Jurkat, Clone E6-1 (cell line): ENCODE data around the gene ABLIM3.
A peak's percentile ranks its signal among the peaks of the same experiment; 100 is the strongest.
"Not testable (repeated sequence)": the region's sequence is repeated elsewhere in the genome, so short reads cannot be mapped to it uniquely, and the experiment has no call there.

Experiments used
- DNase-seq: peaks from one replicate; pipeline ENCODE4 v3.0.0-alpha.2; 2011; ENCODE audit warnings: low read depth, low spot score
- H3K4me3 ChIP-seq: 2 replicates; pipeline ENCODE4 v1.5.1; 2011; ENCODE audit warnings: mild to moderate bottlenecking, low read length, control low read depth, moderate library complexity

ABLIM3 gene

DNA sequence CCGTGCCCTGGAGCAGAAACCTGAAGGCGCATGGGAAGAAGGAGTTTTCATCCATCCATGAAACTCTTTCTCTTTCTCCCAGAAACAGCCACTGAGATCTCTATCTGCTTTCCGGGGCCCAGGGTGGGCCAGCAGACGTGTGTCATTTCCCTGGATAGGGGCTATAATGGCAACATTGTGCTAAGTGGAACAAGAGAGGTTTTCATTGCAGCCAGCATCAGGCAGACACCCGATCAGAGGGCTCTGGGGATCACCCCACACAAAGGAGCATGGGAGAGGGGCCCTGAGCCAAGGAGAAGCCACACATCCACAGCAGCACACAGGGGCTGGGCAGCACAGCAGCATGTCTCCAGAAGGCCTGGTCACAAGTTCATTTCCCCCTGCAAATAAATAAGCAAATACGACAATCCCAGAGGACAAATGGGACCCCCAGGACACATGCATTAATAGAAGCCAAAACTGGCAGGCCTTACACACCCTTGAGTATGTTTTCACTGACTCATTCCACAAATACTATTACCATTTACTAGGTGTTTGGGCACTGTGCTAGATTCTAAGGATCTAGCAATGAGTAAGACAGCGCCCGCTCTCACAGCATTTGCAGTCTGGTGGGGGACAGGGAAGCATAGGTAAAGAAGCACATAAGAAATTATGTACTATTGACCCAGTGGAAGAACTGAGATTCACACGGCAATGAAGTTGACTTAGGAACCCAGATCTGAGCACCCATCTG lies 126.1 kb downstream of the ABLIM3 start:
- DNase-seq = no peak
- no peak overlapping the region for H3K4me3 ChIP-seq

DNA sequence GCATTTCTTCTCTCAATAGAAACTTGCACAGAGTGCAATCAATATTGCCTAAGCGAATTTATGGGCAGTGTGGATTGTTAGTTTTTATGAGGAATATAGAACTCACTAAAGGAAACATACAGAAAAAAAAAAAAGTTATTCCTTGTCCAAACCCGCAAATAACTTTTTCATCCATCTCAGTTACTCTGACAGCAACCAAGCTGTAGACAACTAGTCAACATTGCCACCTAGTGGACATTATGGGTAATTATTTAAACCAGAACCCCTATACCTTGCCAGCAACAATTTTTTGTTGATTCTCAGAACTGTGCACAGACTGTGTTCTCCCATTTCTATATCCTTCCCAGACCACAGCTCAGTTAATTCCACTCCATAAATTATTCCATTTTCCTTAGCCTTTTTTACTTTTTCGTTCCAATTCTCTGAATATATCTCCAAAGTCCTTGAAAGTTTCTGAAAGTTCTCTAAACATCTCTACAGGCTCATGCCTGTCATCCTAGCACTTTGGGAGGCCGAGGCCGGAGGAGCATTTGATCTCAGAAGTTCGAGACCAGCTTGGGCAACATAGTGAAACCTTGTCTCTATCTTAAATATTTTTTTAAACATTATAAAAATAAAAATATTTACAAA lies 127.8 kb downstream of the ABLIM3 start:
- DNase-seq = peak; percentile 46

DNA sequence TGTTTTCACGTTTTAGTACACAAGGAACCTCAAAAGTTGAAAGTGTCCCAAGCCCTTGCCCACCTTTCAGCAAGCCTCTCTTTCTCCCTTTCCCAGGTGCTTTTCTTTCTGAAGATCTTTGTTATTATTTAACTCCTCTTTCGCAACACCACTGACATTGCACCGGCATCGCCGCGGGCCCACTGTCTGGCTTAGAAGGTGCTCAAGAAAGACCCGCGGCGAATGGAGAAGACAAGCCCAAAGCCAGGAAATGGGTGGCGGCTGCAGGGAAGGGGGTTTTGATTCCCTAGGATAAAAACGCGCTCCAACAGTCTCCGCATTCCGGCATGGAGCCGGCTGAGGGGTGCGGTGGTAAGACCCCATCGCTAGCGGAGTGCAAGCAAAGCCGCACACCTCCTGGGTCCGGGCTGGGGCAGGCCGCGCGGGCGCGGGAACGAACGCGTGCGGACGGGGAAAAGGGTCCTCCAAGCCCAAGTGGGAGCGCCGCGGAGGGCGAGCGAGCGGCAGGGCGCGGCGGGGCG lies 130.0 kb downstream of the ABLIM3 start:
- no peak overlapping the region for H3K4me3 ChIP-seq

More for the DNA sequence above, 127.8 kb downstream of the ABLIM3 start:
- no peak overlapping the region for H3K4me3 ChIP-seq

DNA sequence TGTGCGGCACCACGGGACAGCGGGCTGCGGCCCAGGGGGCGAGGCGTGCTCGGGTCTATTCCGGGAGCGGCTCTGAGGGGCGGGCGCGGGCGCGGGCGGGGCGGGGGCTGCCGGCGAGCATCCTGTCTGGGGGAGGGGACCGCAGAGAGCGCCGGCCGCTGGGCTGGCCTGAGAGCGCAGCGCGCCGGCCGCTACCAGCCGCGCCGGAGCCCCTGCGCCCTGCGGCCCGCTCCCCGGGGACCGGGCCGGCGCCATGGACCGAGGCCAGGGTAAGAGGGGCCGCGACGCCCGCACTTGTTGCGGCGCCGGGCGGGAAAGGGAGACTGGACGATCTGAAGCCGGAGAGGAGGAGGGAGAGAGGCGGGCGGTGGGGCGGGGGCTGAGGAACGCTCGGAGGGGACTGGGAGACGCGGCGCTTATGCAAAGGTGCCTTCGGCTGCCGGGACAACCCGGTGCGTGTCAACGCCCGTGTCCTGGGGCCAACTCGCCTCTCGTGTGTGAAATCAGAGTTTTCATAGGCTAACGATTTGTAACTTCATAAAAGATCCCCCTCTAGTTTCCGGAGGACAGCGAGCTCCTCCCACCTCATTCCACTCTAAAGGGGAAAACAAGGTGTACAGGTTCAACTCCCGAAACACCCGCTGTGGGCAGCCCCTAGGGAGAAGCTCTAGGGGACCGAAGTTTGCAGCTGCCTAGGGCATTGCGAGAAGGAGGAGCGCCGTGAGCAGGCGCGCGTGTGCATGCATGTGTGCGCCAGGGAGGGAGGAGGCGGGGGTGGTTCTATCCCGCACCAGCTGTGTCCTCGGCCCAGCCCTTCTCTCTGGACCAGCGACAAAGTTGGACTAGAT lies 130.6 kb downstream of the ABLIM3 start, which contains the start of gene AFAP1L1:
AFAP1L1 (plus strand) TSS at position 144 of the 848 bp plus-strand sequence; CDS start at position 254, 110 bp downstream.
- H3K4me3 ChIP-seq = no peak within 1 kb of the TSS
- DNase-seq = no peak

More for the DNA sequence above, 130.0 kb downstream of the ABLIM3 start:
- no peak for DNase-seq

DNA sequence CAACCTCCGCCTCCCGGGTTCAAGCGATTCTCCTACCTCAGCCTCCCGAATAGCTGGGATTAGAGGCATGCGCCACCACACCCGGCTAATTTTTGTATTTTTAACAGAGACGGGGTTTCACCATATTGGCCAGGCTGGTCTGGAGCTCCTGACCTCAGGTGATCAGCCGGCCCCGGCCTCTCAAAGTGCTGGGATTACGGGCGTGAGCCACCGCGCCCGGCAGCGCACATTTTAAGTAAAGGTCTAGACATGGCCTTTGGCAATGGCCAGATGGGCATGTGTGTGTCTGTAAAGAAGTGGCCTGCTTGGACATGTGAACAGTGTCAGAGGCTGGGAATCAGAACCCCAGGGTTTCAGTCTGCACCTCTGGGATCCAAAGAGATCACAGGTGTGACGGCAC lies 131.5 kb downstream of the ABLIM3 start:
- not testable (repeated sequence) for H3K4me3 ChIP-seq, DNase-seq

DNA sequence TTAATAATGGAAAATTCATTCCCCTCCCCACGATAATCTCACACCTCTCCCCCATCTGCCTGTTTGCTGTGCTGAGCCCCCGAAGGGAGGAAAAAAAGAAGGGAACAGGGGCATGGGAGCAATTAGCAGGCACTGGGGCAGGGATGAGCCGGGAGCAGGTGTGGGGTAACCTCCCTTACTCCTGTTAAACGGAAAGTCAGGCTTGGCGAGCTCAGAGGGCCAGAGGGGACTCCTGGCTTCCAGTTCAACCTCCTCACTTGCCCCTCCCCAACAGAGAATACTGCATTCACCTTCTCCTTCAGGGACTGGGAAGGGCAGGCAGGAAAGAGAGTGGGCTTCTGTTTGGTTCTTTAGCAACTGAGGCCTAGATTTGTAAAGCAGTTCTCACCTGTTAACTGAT lies 131.9 kb downstream of the ABLIM3 start:
- no peak overlapping the region for H3K4me3 ChIP-seq
- DNase-seq = no peak

DNA sequence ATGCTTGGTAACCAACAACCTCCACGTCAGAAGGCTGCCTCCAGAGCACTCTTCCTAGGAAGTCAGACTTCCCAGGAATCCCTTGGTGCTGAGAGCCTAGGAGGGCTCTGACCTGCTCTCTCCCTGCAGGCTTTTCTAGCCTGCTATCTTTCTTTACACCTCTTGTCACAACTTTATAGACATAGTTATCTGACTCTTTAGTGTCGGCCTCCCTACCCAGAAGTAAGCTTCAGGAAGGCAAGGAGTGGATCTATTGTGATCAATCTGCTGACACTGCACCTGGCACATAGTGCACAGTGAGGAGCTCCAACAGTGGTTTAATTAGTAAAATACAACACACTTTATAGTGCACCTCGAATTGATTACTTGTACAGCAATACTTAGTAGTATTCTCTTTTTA lies 132.7 kb downstream of the ABLIM3 start:
- no peak overlapping the region for H3K4me3 ChIP-seq
- no peak for DNase-seq

DNA sequence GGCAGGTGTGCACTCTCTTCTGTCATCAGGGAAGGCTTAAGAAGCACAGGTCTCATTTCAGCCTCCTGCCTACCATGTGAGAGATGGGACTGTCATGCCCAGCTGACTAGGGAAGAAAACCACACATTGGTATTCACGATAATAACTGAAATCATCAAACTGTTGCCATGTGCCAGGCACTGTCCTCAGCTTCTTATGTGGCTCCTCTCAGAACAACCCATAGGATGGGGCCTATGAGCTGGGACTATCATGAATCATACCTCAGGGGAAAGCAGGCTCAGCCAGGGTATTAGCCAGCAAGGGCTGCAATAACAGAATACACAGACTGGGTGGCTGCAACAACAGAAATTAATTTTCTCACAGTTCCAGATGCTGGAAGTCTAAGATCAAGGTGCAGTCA lies 133.6 kb downstream of the ABLIM3 start:
- DNase-seq = no peak
- no peak overlapping the region for H3K4me3 ChIP-seq

DNA sequence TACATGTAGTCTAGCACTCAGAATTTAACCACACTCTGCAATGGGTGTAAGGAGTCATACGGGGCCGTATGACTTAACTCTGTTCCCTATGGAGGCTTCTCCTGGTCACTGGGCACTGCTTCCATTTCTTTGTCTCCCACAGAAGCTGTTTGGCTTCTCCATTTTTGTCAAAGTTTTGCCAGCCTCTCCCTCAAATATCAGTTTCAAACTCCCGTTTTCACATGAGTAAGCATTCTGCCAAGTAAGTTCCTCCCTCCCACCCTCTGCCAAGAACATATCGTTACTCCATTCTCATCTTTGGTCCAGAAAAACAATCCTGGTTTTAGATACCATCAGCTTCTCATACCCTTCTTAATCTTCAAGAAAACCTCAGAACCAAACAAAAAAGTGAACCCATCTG lies 136.5 kb downstream of the ABLIM3 start:
- DNase-seq = no peak
- no peak overlapping the region for H3K4me3 ChIP-seq

DNA sequence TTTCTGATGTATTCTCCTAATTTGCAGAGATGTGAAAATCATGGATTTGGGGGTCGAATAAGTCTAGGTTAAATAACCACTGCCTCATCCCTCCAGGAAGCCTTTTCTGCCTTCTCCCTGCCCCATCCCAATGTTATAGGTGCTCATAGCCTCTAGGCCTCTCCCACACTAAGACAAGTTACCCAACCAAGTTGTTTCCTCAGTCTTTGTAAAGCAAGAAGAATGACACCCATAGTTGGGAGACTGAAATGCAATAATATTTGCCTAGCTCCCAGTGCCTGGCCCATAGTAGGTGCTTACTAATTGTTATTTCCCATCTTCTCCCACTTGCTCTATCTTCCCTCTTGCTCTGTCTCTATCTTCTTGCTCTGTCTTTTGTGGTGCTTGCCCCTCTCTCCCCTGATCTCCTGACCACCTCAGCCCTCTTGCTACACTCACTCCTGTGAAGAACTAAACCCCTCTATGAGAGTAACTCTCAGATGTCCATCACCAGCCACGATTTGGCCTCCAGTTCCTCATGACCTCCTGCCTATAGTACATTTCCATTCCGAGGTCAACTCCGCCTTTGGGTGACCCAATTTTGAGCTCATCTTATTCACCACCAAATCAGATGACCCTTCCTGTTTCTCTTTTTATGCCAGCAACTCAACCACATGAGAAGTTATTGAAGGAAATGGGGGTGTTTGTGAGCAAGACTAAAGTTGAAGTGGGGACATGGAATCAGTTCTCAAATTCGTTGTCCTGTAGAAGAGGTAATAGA lies 137.3 kb downstream of the ABLIM3 start:
- H3K4me3 ChIP-seq = no peak overlapping the region

DNA sequence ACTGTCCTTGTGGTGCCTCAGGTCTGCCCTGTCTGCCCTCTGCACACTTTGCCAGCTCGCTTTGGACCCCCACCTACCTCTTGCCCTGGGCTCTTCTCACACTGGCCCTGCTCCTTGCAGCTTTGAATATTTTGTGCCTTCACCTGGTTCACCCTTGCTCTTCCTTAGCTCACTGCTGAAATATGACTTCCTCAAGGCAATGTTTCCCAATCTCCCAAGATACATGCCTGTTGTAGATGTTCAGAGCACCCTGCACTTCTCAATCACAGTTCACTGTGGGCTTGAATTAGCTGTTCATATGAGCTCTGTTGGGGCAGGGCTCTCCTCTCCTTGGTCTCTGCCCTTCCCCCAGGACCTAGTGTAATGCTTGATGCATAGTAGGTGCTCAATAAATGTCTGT lies 138.4 kb downstream of the ABLIM3 start:
- no peak for DNase-seq
- H3K4me3 ChIP-seq = no peak overlapping the region

More for the DNA sequence above, 137.3 kb downstream of the ABLIM3 start:
- DNase-seq = no peak

DNA sequence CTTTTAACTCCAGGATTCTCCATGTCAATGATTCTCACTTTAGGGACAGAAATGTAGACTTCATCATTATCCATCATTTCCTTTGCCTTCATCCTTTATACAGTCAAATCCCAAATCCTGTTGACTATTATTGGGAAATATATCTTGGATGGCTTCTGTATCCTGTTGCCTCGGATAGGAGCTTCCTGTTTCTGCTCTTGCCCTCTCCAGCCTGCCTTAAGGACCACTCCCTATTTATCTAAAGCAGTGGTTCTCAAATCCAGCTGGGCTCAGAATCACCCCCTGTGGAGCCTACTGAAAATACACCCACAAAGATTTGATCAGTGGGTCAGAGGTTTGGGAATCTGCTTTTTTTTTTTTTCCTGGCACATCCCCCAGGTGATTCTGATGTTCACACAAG lies 138.8 kb downstream of the ABLIM3 start:
- H3K4me3 ChIP-seq = no peak overlapping the region
- no peak for DNase-seq

DNA sequence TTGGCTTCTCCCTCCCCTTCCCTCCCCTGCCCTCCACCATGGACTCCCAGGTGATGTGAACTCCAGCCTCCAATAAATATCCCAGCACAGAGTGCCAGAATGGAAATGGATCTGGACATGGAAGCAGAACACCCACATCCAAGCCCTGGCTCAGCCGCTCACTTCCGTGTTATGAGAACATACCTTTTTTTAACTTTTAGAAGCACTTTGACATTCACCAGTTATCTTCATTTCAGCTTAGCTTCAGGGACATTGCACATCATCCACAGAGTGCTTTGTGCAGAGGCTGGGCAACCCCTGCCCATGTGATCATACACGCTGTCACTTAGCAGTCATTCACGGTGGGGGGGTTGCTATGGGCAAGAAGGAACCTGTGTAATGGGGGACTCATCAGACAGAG lies 139.5 kb downstream of the ABLIM3 start:
- no peak overlapping the region for H3K4me3 ChIP-seq
- DNase-seq = no peak

DNA sequence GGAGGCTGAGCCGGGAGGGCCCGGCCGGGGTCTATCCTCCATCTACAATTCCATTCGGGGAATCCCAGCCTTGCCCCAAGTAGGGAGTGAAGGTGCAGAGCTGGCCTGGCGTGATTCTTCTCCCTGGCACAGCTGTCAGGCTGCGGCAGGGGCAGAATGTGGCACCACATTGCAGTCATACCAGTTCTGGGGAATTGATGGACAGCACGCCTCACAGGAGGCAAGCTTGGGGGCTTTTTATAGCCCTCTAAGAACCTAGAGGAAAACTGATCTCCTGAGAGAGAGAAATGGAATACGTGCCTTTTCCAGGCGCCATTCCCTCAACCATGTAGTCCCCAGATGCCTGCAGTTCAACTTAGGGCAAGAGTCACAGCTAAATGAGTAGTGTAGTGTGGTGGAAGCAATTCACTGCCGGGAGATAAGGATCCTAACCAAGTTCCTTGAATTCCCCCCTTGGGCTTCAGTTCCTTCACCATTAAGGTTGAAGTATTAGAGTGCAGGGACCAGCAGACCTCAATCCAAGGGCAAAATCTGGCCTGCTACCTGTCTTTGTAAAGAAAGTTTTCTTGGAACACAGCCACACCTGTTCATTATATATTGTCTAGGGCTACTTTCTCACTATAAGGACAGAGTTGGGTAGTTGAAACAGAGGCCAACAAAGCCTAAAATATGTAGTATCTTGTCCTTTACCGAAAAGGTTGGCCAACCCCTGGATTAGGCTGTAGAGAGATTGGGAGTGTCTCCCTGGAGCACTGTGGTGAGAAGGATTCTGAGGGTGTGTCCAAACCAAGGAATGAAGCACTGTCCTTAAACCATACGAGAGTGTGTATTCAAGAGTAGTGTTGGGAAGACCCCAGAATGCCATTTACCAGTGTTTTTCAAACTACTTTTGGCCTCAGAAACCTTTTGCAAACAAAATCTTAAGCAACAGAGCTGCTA lies 141.0 kb downstream of the ABLIM3 start:
- DNase-seq = no peak
- H3K4me3 ChIP-seq = no peak overlapping the region

DNA sequence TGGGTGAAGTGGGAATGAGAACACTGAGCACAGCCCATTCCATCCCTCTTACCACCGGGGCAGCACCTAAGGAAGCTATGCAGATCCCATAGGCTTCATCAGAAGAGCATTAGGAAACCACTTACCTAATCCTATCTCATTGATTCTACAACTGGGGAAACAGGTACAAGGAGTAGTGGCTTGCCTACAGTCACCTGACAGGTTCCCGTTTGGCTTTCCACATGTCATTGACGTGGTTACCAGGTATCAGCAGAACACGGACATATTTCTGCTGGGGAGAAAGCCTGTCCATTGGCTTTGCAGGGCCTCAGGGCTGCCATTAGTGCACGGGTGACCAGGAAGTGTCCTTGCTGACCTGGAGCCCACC lies 141.7 kb downstream of the ABLIM3 start:
- no peak overlapping the region for H3K4me3 ChIP-seq
- no peak for DNase-seq

DNA sequence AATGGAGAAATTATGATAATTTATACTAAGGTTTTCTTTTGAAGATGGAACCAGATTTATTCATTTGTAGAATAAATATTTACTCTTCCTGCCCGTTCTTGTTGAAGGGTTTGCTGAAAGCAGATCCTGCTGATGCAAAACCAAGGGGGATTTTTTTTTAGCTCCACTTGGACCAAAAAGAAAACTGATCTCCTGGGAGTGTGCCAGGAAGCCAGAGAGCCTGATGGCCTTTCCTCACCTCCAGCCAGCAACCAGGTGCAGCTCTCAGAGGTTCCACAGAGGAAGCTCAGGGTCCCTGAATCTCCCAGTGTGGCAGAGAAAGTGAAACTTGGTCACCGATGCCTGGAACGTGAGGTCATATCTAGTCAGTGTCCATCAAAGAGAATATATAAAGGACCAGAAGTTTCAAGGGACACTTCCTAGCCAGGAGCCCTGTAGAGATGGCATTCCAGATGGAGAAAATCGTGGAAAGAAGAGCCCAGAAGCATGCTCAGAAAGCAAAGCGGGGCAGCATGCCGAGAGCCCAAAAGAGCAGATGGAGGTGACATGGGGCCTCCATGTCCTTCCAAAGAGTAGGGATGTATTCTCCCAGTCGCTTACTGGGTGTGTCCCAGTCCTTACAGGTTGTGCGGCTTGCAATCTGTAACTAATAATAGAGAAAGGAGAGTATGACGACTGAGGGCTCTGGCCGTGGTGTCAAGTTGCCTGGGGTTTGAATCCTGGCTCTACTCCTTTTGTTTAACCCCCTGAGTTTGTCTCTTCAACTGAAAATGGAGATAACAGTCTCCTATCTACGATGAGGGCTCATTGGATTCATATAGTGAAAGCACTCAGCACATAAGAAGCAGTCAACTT lies 142.6 kb downstream of the ABLIM3 start:
- no peak for DNase-seq
- no peak overlapping the region for H3K4me3 ChIP-seq

DNA sequence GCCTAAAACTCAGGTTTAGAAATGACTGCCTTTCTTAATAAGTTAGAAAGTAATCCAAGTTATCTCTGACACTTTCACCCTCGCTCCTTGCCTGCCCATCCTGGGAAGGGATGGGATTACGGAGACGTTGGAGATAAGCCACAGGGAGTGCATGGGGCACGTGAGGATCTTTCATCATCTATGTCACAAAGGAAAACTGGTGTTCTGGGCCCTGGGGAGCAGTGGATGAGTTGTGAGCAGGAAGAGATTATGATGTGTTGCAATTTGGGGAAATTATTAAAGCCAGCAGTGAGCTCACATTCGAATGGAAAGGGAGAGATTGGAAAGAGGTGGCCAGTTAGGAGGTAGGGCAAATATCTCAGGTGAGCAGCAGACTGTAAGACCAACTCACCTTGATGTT lies 143.2 kb downstream of the ABLIM3 start:
- DNase-seq = no peak
- H3K4me3 ChIP-seq = no peak overlapping the region
